ENCODE results near the gene OR2T34. TPM values are rescaled to one million over a fixed set of nuclear protein-coding genes. Genes with fewer than 3 reads are reported as not detected.
"Not testable (repeated sequence)": the region's sequence is repeated elsewhere in the genome, so short reads cannot be mapped to it uniquely, and the experiment has no call there.

OR2T34 gene
- total RNA-seq, 1 donor from 2014 or later, result not detected

DNA sequence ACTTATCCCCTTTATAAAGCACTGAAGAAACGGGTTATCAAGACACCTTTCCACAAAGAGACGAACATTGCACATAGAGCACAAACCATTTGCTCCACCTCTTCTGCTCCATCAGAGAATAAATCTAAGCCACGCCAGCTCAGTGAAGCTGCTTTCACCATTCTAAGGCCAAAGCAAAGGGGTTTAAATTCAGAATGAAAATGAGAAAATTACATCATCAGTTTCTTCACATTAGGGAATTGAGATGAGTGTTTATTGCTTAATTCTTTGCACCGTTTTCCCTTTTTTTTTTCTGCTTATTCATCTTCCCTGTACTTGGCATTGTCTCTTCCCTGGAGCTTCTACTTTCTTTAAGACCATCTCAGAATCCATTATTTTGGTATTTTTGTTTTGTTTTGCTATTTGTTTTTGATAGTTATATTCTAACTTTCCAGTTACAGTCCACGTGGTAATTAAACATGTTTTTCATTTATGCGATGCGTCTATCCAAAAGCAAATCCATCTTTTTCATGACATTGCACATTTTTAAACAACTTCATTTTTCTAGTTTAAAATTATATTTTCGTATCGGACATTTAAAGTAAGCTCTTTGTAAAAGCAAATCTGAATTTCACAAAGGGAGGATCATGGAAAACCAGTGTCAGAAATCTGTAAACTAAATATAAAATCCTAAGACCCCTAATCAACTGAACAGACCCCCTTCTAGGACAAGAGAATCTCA lies 1.9 kb upstream of the OR2T34 start:
- Mint-ChIP-seq H3K27ac (ENCODE audit: unreplicated experiment) (no peak overlapping the region), H3K27me3 (ENCODE audit: unreplicated experiment) (no peaks in the 10 kb centered on the region), H3K4me1 (ENCODE audit: unreplicated experiment) (no peaks in the 10 kb centered on the region), H3K36me3 (ENCODE audit: unreplicated experiment) (no peaks in the 10 kb centered on the region), H3K9me3 (ENCODE audit: unreplicated experiment) (peaks cover 34% of the 10 kb centered on the region), H3K4me3 (ENCODE audit: unreplicated experiment) (no peak overlapping the region)
- DNase-seq (ENCODE audit: extremely low spot score, unreplicated experiment), result no peak
- no peak for TF ChIP-seq CTCF (IDR thresholded peaks at IDR 0.05)

DNA sequence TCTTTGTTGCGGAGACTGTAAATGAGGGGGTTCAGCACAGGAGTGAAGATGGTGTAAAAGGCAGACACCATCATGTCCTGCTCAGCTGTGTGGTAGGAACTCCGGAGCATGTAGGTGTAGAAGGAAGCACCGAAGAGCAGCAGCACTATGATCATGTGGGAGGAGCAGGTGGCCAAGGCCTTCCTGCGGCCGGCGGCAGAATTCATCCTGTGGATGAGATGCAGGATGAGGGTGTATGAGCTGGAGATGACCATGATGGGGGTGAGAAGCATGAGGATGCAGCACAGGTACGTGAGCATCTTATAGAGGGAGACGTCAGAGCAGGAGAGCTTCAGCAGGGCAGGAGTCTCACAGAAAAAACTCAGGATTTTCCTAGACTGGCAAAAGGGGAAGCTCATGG lies 701 bp downstream of the OR2T34 start:
- H3K36me3 Mint-ChIP-seq (ENCODE audit: unreplicated experiment); H3K4me1 Mint-ChIP-seq (ENCODE audit: unreplicated experiment); DNase-seq (ENCODE audit: extremely low spot score, unreplicated experiment); H3K27ac Mint-ChIP-seq (ENCODE audit: unreplicated experiment); H3K27me3 Mint-ChIP-seq (ENCODE audit: unreplicated experiment); H3K4me3 Mint-ChIP-seq (ENCODE audit: unreplicated experiment): not testable (repeated sequence)
- peaks cover 22% of the 10 kb centered on the region for H3K9me3 Mint-ChIP-seq (ENCODE audit: unreplicated experiment)

GRCh38 chr1:248572049-248572448 lies 2.5 kb downstream of the OR2T34 start:
- H3K9me3 Mint-ChIP-seq (ENCODE audit: unreplicated experiment), result peaks cover 17% of the 10 kb centered on the region
- H3K4me3 Mint-ChIP-seq (ENCODE audit: unreplicated experiment); H3K27me3 Mint-ChIP-seq (ENCODE audit: unreplicated experiment); H3K36me3 Mint-ChIP-seq (ENCODE audit: unreplicated experiment); H3K27ac Mint-ChIP-seq (ENCODE audit: unreplicated experiment); DNase-seq (ENCODE audit: extremely low spot score, unreplicated experiment); H3K4me1 Mint-ChIP-seq (ENCODE audit: unreplicated experiment): not testable (repeated sequence)

- not testable (repeated sequence) for H3K27ac Mint-ChIP-seq (ENCODE audit: unreplicated experiment); H3K27me3 Mint-ChIP-seq (ENCODE audit: unreplicated experiment); H3K9me3 Mint-ChIP-seq (ENCODE audit: unreplicated experiment)
These were observed 3.7 kb downstream of the OR2T34 start for GRCh38 chr1:248570811-248571210.

DNA sequence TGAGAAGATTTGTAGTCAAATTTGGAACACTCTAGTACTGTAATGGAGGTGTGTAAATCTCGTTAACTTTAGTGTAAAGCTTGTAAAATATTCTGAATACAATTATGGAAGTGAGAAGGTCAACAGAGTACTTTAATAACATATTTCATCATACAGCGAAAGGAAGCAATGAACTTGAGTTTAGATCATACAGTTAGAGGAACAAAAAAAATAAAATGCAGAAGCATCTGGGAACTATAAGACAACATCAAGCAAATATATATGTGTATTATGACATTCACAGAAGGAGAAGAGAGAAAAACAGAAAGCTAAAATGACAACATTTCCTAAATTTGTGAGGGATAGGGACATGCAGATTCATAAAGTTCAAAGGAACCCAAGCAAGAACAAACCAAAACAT lies 5.5 kb downstream of the OR2T34 start:
- not testable (repeated sequence) for H3K27ac Mint-ChIP-seq (ENCODE audit: unreplicated experiment); H3K27me3 Mint-ChIP-seq (ENCODE audit: unreplicated experiment); H3K4me1 Mint-ChIP-seq (ENCODE audit: unreplicated experiment); H3K36me3 Mint-ChIP-seq (ENCODE audit: unreplicated experiment); DNase-seq (ENCODE audit: extremely low spot score, unreplicated experiment); H3K4me3 Mint-ChIP-seq (ENCODE audit: unreplicated experiment); H3K9me3 Mint-ChIP-seq (ENCODE audit: unreplicated experiment)

More at GRCh38 chr1:248570811-248571210, 3.7 kb downstream of the OR2T34 start:
- not testable (repeated sequence) for H3K36me3 Mint-ChIP-seq (ENCODE audit: unreplicated experiment); H3K4me1 Mint-ChIP-seq (ENCODE audit: unreplicated experiment); DNase-seq (ENCODE audit: extremely low spot score, unreplicated experiment); H3K4me3 Mint-ChIP-seq (ENCODE audit: unreplicated experiment)

DNA sequence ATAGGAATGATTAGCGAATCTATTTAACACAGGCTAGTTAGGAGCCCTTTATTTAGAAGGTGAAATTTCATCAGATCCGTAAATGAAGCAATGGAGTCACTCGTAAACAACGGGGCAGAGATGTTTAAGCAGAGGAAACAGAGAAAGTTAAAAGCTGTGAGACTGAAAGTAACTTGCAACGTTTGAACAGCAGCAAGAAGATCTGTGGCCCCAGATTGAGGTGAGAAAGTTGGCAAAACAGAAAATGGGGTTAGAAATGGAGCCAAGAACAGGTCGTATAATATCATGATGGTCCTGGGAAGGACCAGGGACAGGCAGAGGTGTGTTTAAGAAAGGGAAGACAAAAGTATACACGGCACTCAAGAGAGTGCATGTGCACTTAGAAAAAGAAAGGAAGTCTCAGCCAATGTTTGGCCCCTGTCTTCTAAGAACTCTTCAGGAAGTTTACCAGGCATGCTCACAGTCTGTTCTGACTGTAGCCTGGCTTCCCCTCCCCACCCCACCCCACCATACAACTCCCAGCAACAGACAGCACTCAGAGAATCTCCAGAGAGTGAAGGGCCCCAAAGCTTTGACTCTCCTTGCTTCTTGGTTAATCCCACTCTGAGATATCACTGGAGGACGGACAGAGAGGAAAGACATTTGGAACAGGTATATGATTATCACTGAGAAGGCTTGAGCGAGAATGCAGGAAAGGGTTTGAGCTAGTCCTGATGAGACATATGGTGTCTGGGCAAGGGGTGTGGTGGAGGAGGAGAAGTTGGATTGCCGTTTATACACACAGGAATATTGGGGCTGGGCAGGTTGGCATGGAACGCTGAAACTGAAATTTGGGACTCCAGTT lies 8.8 kb downstream of the OR2T34 start:
- H3K9me3 Mint-ChIP-seq (ENCODE audit: unreplicated experiment), result not testable (repeated sequence)

GRCh38 chr1:248562672-248563071 lies 11.9 kb downstream of the OR2T34 start, which contains the start of gene OR2T29:
Gene OR2T29, minus strand, starts transcription at chr1:248562772. Its CDS starts 3,281 bp downstream, at chr1:248559491.
- not testable (repeated sequence) for H3K27ac Mint-ChIP-seq (ENCODE audit: unreplicated experiment); H3K36me3 Mint-ChIP-seq (ENCODE audit: unreplicated experiment); H3K9me3 Mint-ChIP-seq (ENCODE audit: unreplicated experiment); H3K27me3 Mint-ChIP-seq (ENCODE audit: unreplicated experiment); DNase-seq (ENCODE audit: extremely low spot score, unreplicated experiment); H3K4me1 Mint-ChIP-seq (ENCODE audit: unreplicated experiment); H3K4me3 Mint-ChIP-seq (ENCODE audit: unreplicated experiment)

More for the DNA sequence above, 8.8 kb downstream of the OR2T34 start:
- not testable (repeated sequence) for H3K36me3 Mint-ChIP-seq (ENCODE audit: unreplicated experiment); DNase-seq (ENCODE audit: extremely low spot score, unreplicated experiment); H3K27ac Mint-ChIP-seq (ENCODE audit: unreplicated experiment); H3K27me3 Mint-ChIP-seq (ENCODE audit: unreplicated experiment); H3K4me1 Mint-ChIP-seq (ENCODE audit: unreplicated experiment); H3K4me3 Mint-ChIP-seq (ENCODE audit: unreplicated experiment)

GRCh38 chr1:248551027-248551426 lies 23.5 kb downstream of the OR2T34 start:
- DNase-seq (ENCODE audit: extremely low spot score, unreplicated experiment); H3K27ac Mint-ChIP-seq (ENCODE audit: unreplicated experiment); H3K4me3 Mint-ChIP-seq (ENCODE audit: unreplicated experiment); H3K9me3 Mint-ChIP-seq (ENCODE audit: unreplicated experiment); H3K27me3 Mint-ChIP-seq (ENCODE audit: unreplicated experiment); H3K4me1 Mint-ChIP-seq (ENCODE audit: unreplicated experiment); H3K36me3 Mint-ChIP-seq (ENCODE audit: unreplicated experiment): not testable (repeated sequence)

DNA sequence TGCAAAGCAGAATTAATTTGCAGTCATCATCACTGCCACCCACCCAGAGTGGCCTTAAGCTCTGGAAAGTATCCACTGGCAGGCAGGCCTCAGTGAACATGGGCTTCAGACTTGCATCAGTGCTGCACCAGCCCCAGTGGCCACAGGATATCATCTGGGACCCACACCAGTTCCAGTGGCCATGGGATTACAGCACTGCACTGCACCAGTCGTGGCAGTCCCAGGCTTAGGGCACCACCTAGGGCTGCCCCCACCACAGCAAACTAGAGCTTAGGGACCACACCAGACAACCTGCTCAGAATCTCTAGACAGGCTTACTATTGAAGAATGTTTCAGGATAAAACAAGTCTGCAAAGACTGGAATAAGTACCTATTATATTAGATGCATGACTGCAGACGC lies 27.2 kb downstream of the OR2T34 start:
- not testable (repeated sequence) for H3K27ac Mint-ChIP-seq (ENCODE audit: unreplicated experiment); H3K4me1 Mint-ChIP-seq (ENCODE audit: unreplicated experiment); H3K27me3 Mint-ChIP-seq (ENCODE audit: unreplicated experiment); H3K36me3 Mint-ChIP-seq (ENCODE audit: unreplicated experiment); H3K4me3 Mint-ChIP-seq (ENCODE audit: unreplicated experiment); DNase-seq (ENCODE audit: extremely low spot score, unreplicated experiment); H3K9me3 Mint-ChIP-seq (ENCODE audit: unreplicated experiment)

- H3K9me3 Mint-ChIP-seq (ENCODE audit: unreplicated experiment); H3K4me1 Mint-ChIP-seq (ENCODE audit: unreplicated experiment); DNase-seq (ENCODE audit: extremely low spot score, unreplicated experiment); H3K27ac Mint-ChIP-seq (ENCODE audit: unreplicated experiment); H3K27me3 Mint-ChIP-seq (ENCODE audit: unreplicated experiment); H3K4me3 Mint-ChIP-seq (ENCODE audit: unreplicated experiment); H3K36me3 Mint-ChIP-seq (ENCODE audit: unreplicated experiment): not testable (repeated sequence)
These were observed 37.1 kb downstream of the OR2T34 start for GRCh38 chr1:248537449-248537848.
